Fibroblast of the aortic adventitia (primary cell): ENCODE results near the gene LCN2. TPM values are rescaled to one million over a fixed set of nuclear protein-coding genes. Genes with fewer than 3 reads are reported as not detected.
A peak's percentile ranks its signal among the peaks of the same experiment; 100 is the strongest.

Source experiments
- DNase-seq: peaks from one replicate; pipeline ENCODE4 v3.0.0-alpha.2; 2010; ENCODE audit warnings: low read depth
- H3K4me3 ChIP-seq: 2 replicates; pipeline ENCODE4 v1.5.1; 2011; ENCODE audit warnings: low read depth, mild to moderate bottlenecking, control low read depth, low read length, moderate library complexity
- total RNA-seq: library from RNA; depleted of rRNA; stranded (reverse); fragments of >200 nt; gene quantifications from 2 replicates; pipeline ENCODE4 v1.2.3, GENCODE V29; 2012; ENCODE audit warnings: low replicate concordance
- TF ChIP-seq, protein P1 (sequence below): IDR thresholded peaks from 2 replicates; pipeline ENCODE4 v1.5.1; 2011; ENCODE audit warnings: mild to moderate bottlenecking, low read length, control low read depth, inconsistent platforms; ENCODE audit not compliant: insufficient read depth

The LCN2 gene
- total RNA-seq, 1 donor: not detected

DNA sequence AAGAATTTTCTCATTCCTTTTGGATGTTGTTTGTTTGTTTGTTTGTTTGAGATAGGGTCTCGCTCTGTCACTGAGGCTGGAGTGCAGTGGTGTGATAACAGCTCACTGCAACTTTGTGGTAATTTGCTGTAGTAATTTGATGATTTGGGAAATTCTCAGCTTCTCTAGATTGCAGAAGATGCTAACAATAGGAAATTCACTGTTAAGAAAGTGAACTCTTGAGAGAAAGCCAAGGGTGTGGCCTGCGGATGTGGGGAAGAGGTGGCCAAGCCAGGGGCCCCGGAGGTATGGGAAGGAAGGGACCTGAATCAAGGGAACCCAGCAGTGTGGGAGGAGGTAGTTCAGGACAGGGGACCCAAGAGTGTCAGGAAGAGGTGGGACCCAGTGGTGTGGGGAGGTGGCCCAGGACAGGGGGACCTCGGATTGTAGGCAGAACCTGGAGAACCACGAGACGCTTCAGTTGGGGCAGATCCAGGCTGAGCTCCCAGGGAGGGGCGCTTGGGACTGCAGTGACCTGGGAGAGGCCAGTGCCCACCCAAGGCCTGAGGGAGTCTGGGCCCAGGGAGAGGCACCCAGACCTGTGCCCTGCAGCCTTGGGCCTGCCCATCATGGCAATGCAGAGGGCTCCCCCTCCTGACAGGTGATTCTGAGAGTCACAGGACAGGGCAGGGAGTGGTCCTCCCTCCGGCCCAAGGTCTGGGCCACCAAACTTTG, 5.6 kb upstream of the LCN2 start:
- peak; percentile 39 for DNase-seq
- no peak overlapping the region for H3K4me3 ChIP-seq
- TF ChIP-seq, protein P1, sequence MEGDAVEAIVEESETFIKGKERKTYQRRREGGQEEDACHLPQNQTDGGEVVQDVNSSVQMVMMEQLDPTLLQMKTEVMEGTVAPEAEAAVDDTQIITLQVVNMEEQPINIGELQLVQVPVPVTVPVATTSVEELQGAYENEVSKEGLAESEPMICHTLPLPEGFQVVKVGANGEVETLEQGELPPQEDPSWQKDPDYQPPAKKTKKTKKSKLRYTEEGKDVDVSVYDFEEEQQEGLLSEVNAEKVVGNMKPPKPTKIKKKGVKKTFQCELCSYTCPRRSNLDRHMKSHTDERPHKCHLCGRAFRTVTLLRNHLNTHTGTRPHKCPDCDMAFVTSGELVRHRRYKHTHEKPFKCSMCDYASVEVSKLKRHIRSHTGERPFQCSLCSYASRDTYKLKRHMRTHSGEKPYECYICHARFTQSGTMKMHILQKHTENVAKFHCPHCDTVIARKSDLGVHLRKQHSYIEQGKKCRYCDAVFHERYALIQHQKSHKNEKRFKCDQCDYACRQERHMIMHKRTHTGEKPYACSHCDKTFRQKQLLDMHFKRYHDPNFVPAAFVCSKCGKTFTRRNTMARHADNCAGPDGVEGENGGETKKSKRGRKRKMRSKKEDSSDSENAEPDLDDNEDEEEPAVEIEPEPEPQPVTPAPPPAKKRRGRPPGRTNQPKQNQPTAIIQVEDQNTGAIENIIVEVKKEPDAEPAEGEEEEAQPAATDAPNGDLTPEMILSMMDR: no peak

DNA sequence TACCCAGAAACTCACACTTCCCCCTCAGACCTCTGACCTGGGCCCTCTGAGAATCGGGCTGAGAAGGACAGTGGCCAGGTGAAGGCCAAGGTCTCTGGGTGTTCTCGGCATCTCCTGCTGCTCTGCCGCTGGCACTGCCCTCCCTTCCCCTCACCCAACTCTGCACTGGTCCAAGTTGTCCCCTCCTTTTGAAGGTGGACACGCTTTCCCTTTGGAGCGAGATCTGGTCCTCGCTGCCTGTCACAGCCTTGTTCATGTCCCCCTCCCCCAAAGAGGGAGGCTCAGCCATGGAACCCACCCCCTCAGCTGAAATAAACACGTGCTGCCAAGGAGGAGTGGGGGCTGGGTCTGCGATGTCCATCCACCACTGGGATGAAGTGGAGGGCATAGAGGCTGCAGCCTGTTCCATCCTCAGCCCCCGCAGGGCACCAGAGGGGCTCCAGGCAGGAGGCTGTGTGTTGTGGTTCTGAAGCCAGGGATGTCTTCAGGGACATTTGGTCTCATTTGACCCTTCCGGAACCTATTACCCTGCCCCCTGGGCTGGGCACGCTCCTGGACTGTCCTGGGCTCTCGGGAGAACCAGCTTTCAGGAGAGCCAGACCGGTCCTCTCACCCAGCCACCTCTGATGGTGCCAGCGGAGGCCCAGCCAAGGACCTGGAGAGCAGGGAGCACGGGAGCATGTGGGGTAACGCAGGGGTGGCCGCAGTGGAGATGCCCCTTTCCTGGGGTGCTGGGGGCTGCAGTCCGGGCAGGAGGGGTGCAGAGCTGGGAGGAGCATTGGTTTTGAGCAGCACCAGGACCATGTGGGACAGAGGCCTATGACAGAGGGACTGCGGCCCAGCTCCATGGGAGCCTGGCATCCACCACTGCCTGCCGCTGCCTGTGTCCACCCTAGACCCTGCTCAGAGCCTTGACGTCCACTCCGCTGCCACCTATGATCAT, 4.7 kb upstream of the LCN2 start:
- TF ChIP-seq, protein P1: no peak
- no peak for DNase-seq
- H3K4me3 ChIP-seq: no peak overlapping the region

DNA sequence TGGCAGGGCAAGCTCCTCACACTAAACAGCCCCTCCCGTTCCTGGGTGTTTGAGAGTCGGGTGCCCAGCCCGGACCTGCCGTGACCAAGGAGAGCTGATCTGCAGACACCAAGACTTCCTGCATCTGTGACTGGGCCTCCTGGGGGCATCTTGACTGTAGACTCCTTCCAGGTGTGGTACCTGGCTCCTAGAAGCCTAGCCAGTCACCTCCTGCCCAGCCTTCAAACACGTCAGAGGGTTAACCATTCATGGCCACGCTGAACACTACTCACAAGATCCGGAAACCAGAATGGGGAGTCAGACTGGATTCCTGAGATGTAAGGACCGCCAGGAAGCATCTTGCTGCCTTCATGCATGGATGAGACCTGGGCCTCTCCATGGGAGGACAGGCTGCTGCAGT, 3.7 kb upstream of the LCN2 start:
- DNase-seq: no peak
- no peak overlapping the region for H3K4me3 ChIP-seq
- TF ChIP-seq, protein P1: no peak

DNA sequence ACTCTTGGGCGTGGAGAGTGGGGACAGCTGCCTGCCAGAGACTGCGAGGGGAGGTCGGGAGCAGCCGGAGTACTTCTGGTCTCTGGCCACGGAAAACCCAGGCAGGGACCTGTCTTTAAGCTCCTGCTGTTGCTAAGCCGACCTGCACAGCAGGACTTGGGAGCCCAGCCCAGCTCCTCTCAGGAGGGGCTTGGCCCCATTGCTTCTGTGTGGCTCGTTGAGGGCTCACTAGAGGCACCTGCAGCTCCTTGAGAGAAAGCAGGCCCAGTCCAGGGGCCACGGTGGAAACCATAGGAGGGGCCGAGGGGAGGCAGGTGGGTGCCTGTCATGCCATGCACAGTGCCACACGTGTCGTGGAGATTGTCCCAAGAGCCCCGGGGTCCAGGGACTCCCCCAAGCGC, 3.3 kb upstream of the LCN2 start:
- no peak overlapping the region for H3K4me3 ChIP-seq
- no peak for DNase-seq
- TF ChIP-seq, protein P1: no peak

DNA sequence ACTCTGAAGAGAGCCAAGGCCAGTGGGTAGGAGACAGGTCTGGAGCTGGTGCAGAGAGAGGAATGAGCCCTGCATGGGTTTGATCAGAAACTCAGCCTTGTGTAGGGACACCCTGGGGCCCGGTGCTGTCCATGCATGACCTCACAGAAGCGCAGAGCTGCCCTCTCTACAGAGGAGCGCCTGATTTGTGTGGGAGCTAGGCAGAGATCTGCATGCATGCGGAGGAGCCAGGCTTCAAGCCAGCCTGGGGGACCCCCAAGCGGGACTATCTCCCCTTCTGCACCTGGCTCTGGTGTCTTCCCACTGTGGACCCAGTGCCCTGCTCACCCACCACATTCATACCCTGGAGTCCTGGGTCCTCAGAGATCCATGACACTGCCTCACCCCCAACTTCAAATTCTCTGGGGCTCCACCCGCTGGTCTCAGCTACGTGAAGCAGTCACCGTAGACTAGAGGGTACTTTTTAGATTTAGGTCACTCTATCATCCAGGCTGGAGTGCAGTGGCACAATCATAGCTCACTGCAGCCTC, 2.6 kb upstream of the LCN2 start:
- TF ChIP-seq, protein P1: no peak
- no peak for DNase-seq
- H3K4me3 ChIP-seq: no peak overlapping the region

DNA sequence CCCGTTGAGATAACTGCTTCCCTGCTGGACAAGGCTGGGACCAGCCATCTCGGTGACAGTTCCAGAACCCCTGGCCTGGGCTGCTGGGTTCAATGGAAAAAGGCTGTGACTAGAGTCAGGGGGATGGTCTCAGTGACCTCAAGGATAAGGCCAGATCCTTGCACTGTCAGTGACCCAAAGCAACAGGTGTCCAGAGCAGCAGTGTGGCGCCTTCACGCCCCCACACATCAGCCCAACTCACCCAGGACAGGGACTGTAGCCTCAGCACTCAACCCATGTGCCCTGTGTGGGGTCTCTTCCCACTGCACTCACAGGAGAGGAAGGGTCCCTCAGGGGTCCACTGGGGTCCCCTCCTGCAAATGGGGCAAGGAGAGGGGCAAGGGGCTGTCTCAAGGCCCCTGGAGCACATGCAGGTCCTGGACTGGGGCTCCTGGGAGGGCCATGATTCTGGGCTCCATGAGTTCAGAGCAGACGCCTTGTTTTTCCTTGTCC, 698 bp upstream of the LCN2 start:
- TF ChIP-seq, protein P1: no peak
- no peak for DNase-seq
- no peak overlapping the region for H3K4me3 ChIP-seq
